ENCODE data around the gene CNIH4.
"Not testable (repeated sequence)": the region's sequence is repeated elsewhere in the genome, so short reads cannot be mapped to it uniquely, and the experiment has no call there.

The CNIH4 gene

DNA sequence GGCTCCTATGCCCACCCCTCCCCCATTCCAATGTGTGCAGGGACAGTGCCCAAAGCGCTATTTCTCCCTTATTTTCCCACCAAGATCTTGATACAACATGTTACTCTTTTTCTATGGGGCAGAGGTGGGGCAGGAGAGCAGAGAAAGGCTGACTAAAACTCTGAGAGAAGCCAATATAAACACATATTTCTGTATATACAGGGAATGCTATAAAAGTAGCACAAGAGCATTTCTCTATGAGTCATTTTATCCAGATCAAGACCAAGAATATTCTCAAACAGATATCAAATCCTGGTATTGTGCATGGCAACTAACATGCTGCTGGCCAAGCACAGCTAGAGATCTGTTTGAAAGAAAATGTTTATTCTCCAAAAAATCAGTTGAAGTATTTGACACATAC lies 70.7 kb downstream of the CNIH4 start:
- TF ChIP-seq EZH2phosphoT487 (IDR thresholded peaks at IDR 0.05; ENCODE audit: low read length): no peak
- TF ChIP-seq EZH2 (optimal IDR thresholded peaks at IDR 0.05; ENCODE audit: low read depth, low read length): no peak
- TF ChIP-seq CTCF (IDR thresholded peaks at IDR 0.05; ENCODE audit: low read length): no peak
- Histone ChIP-seq H3K4me1 (ENCODE audit: low read length) (peaks cover 17% of the 10 kb centered on the region), H3K27me3 (replicated peaks; ENCODE audit: insufficient read depth, low read length) (no peaks in the 10 kb centered on the region), H3K36me3 (replicated peaks; ENCODE audit: insufficient read depth, low read length) (peaks cover 7% of the 10 kb centered on the region; the same call in 1 of the 2 replicates), H3K9me3 (replicated peaks; ENCODE audit: insufficient read depth, low read length) (no peaks in the 10 kb centered on the region), H3K79me2 (ENCODE audit: low read length) (peaks cover 69% of the 10 kb centered on the region), H3K9me2 (replicated peaks; ENCODE audit: insufficient read depth, low read length) (no peaks in the 10 kb centered on the region), H3K27ac (ENCODE audit: low read length) (no peak overlapping the region), H2AFZ (ENCODE audit: low read length) (no peak overlapping the region), H3K9ac (ENCODE audit: low read length) (no peak overlapping the region), H3F3A (ENCODE audit: insufficient read depth, low read length) (peaks cover 24% of the 10 kb centered on the region), H3K4me3 (ENCODE audit: low read length) (no peak overlapping the region), H4K20me1 (ENCODE audit: insufficient read depth, low read length) (no peaks in the 10 kb centered on the region; the same call in 1 of the 2 replicates), H3K4me2 (ENCODE audit: low read depth, low read length) (no peak overlapping the region)
- DNase-seq: no peak

DNA sequence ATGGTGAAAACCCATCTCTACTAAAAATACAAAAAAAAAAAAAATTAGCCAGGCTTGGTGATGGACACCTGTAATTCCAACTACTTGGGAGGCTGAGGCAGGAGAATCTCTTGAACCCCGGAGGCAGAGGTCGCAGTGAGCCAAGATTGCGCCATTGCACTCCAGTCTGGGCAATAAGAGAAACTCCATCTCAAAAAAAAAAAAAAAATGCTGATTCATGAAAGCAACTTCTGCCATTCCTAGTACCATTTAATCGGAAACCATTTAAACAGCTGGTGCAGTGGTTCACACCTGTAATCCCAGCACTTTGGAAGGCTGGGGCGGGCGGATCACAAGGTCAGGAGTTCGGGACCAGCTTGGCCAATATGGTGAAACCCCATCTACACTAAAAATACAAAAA lies 72.0 kb downstream of the CNIH4 start:
- peaks cover 76% of the 10 kb centered on the region for H3K79me2 ChIP-seq (ENCODE audit: low read length)
- H3K36me3 ChIP-seq (replicated peaks; ENCODE audit: insufficient read depth, low read length): not testable (repeated sequence)
- H3F3A ChIP-seq (ENCODE audit: insufficient read depth, low read length): peaks cover 34% of the 10 kb centered on the region

More for the DNA sequence above, 72.0 kb downstream of the CNIH4 start:
- not testable (repeated sequence) for H3K4me3 ChIP-seq (ENCODE audit: low read length); H3K9me3 ChIP-seq (replicated peaks; ENCODE audit: insufficient read depth, low read length); H2AFZ ChIP-seq (ENCODE audit: low read length); H3K27ac ChIP-seq (ENCODE audit: low read length); H3K4me2 ChIP-seq (ENCODE audit: low read depth, low read length); DNase-seq; H3K9me2 ChIP-seq (replicated peaks; ENCODE audit: insufficient read depth, low read length); H3K27me3 ChIP-seq (replicated peaks; ENCODE audit: insufficient read depth, low read length); H4K20me1 ChIP-seq (ENCODE audit: insufficient read depth, low read length); H3K9ac ChIP-seq (ENCODE audit: low read length)
- peaks cover 17% of the 10 kb centered on the region for H3K4me1 ChIP-seq (ENCODE audit: low read length)

Data from MM.1S (cell line).